GM19395 (cell line): ENCODE data around the gene NFIX.

Source experiments
- ATAC-seq: cut with Tn5 transposase; IDR thresholded peaks from one replicate; pipeline ENCODE4 v1.9.1; 2021; ENCODE audit warnings: mild to moderate bottlenecking, moderate library complexity; ENCODE audit not compliant: unreplicated experiment

The NFIX gene

GRCh38 chr19:13101590-13102415, 106.5 kb downstream of the NFIX start:
- no peak for ATAC-seq

GRCh38 chr19:13102416-13102665, 107.1 kb downstream of the NFIX start:
- ATAC-seq: no peak

GRCh38 chr19:13102666-13103580, 107.6 kb downstream of the NFIX start, which contains the start of gene LYL1:
Gene LYL1, minus strand, starts transcription at chr19:13102858. Its CDS starts 1,687 bp downstream, at chr19:13101171.
- ATAC-seq: peak; percentile 59

GRCh38 chr19:13103581-13104359, 108.5 kb downstream of the NFIX start:
- ATAC-seq: no peak

GRCh38 chr19:13104360-13104847, 109.1 kb downstream of the NFIX start:
- ATAC-seq: no peak

GRCh38 chr19:13104848-13105711, 109.8 kb downstream of the NFIX start:
- ATAC-seq: no peak

GRCh38 chr19:13109361-13110098, 114.3 kb downstream of the NFIX start:
- no peak for ATAC-seq

GRCh38 chr19:13110099-13110610, 114.9 kb downstream of the NFIX start:
- no peak for ATAC-seq

- no peak for ATAC-seq
Measured at GRCh38 chr19:13112555-13112954, 117.3 kb downstream of the NFIX start.

- no peak for ATAC-seq
Measured at GRCh38 chr19:13115936-13116281, 120.6 kb downstream of the NFIX start.

- peak; percentile 45 for ATAC-seq
Measured at GRCh38 chr19:13116282-13117175, 121.3 kb downstream of the NFIX start, which contains the start of gene TRMT1. Gene TRMT1, minus strand, starts transcription at chr19:13116740. Its CDS starts 341 bp downstream, at chr19:13116399.

GRCh38 chr19:13117176-13117771, 122.0 kb downstream of the NFIX start:
- ATAC-seq: no peak

GRCh38 chr19:13117772-13118423, 122.6 kb downstream of the NFIX start, which contains the start of gene NACC1:
Gene NACC1, plus strand, starts transcription at chr19:13118264. Its CDS starts 16,944 bp downstream, at chr19:13135208.
- ATAC-seq: peak; percentile 55

GRCh38 chr19:13118424-13119193, 123.3 kb downstream of the NFIX start:
- ATAC-seq: no peak

GRCh38 chr19:13119627-13120026, 124.4 kb downstream of the NFIX start:
- no peak for ATAC-seq

GRCh38 chr19:13120031-13120430, 124.8 kb downstream of the NFIX start:
- no peak for ATAC-seq
